GM12875 (cell line): ENCODE data around the gene SRGN.
"Not testable (repeated sequence)": the region's sequence is repeated elsewhere in the genome, so short reads cannot be mapped to it uniquely, and the experiment has no call there.

Experiments
- H3K4me3 ChIP-seq: one replicate; pipeline ENCODE4 v1.5.1; 2011; ENCODE audit warnings: low read depth, low read length, control low read depth
- TF ChIP-seq, protein P1 (sequence below): IDR thresholded peaks from 2 replicates; pipeline ENCODE4 v1.5.1; 2011; ENCODE audit warnings: low read depth, mild to moderate bottlenecking, control low read depth, inconsistent platforms, low read length, moderate library complexity, borderline replicate concordance; ENCODE audit not compliant: insufficient read depth

The SRGN gene

DNA sequence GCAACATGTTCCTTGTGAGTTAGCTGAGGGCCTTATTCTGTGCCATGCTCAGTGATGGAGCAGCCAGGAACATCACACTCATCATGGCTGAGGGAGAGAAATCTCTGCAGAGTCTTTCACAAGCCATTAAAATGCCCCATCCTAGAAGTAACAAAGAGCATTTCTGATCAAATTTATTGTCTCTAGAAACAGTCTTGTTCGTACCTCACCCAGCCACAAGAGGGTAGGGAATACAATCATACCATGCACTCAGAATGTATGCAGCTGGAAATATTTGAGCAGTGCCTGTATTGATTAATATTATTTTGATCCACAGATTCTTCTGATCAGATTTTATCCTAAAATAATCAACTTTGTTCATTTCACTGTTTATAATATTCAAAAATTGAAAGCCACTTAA, 53.4 kb downstream of the SRGN start:
- no peak overlapping the region for H3K4me3 ChIP-seq
- TF ChIP-seq, protein P1, sequence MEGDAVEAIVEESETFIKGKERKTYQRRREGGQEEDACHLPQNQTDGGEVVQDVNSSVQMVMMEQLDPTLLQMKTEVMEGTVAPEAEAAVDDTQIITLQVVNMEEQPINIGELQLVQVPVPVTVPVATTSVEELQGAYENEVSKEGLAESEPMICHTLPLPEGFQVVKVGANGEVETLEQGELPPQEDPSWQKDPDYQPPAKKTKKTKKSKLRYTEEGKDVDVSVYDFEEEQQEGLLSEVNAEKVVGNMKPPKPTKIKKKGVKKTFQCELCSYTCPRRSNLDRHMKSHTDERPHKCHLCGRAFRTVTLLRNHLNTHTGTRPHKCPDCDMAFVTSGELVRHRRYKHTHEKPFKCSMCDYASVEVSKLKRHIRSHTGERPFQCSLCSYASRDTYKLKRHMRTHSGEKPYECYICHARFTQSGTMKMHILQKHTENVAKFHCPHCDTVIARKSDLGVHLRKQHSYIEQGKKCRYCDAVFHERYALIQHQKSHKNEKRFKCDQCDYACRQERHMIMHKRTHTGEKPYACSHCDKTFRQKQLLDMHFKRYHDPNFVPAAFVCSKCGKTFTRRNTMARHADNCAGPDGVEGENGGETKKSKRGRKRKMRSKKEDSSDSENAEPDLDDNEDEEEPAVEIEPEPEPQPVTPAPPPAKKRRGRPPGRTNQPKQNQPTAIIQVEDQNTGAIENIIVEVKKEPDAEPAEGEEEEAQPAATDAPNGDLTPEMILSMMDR = no peak

DNA sequence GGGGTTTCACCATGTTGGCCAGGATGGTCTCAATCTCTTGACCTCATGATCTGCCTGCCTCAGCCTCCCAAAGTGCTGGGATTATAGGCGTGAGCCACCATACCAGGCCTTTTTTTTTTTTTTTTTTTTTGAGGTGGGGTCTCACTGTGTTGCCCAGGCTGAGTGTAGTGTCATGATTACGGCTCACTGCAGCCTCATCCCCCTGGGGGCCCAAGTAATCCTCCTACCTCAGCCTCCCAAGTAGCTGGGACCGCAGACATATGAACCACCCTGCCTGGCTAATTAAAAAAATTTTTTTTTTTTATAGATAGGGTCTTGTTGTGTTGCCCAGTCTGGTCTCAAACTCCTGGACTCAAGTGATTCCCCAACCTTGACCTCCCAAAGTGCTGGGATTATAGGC, 54.2 kb downstream of the SRGN start:
- H3K4me3 ChIP-seq = not testable (repeated sequence)

DNA sequence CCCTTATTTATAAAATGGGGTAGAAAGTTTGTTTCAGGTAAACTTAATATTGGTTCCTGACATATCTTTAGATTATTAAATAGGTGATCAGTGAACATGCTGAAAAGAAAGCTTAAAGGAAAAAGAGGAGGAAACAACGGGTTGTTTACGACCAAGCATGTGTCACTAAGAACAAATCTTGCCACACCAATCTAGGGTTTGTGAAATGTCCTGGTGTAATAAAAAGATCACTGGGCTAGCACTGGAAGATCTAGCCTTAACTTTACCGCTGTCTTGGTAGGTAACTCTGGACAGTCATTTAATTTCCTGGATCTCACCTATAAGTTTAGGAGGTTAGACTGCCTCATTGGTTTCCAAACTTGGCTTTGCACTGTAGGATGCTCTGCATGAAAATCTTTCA, 55.1 kb downstream of the SRGN start:
- TF ChIP-seq, protein P1 = no peak

DNA sequence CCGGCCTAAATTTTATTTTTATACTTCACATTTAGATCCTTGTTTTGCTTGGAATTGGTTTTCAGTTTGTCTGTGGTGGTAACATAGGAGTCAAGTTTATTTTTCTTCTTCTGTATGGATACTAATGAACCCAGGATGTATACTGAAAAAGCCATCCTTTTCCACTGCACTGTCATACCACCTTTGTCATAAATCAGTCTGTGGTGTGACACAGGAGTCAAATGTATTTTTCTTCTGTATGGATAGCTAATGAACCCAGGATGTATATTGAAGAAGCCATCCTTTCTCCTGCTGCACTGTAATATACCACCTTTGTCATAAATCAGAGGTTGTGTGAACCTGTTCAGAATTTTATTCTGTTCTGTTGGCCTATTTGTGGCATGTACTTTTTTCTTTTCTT, 57.4 kb downstream of the SRGN start:
- H3K4me3 ChIP-seq = no peak overlapping the region
- TF ChIP-seq, protein P1 = no peak

More for the DNA sequence above, 55.1 kb downstream of the SRGN start:
- H3K4me3 ChIP-seq = no peak overlapping the region

DNA sequence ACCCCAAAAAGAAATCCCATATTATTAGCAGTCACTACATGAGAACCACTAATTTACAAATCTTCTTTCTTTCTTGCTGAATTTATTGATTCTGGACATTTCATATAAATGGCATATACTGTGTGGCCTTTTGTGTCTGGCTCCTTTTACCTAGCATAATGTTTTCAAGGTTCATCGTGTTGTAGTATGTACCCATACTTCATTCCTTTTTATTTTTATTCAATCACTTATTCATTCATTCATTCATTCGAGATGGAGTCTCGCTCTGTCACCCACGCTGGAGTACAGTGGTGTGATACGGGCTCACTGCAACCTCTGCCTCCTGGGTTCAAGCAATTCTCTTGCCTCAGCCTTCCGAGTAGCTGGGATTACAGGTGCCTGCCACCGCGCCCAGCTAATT, 58.0 kb downstream of the SRGN start:
- no peak overlapping the region for H3K4me3 ChIP-seq
- TF ChIP-seq, protein P1 = no peak

DNA sequence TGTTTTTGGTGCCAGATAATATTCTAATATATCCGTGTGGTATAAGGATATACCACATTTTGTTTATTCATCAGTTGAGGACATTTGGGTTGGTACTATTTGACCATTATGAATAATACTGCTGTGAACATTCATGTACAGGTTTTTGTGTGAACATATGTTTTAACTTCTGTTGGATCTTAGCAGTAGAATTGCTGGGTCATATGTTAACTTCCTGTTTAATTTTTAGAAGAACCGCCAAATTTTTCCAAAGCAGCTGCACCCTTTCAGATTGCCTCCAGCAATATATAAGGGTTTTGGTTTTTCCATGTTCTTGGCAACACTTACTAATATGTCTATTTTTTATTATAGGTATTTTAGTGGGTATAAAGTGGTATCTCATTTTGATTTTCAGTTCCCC, 58.9 kb downstream of the SRGN start:
- H3K4me3 ChIP-seq = no peak overlapping the region
- TF ChIP-seq, protein P1 = no peak

DNA sequence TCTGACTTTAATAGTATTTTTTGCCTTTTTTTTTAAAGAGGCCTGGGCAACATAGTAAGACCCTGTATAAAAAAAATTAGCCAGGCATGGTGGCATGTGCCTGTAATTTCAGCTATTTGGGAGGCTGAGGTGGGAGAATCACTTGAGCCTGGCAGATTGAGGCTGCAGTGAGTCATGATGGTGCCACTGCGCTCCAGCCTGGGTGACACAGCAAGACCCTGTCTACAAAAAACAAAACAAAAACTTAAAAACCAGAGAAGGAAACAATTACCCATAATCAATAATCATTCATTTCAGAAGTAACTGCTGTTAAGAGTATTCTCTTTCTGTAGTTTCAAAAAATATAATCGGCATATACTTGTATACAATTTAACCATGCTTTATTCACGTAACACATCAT, 64.1 kb downstream of the SRGN start:
- H3K4me3 ChIP-seq = no peak overlapping the region
- TF ChIP-seq, protein P1 = no peak

DNA sequence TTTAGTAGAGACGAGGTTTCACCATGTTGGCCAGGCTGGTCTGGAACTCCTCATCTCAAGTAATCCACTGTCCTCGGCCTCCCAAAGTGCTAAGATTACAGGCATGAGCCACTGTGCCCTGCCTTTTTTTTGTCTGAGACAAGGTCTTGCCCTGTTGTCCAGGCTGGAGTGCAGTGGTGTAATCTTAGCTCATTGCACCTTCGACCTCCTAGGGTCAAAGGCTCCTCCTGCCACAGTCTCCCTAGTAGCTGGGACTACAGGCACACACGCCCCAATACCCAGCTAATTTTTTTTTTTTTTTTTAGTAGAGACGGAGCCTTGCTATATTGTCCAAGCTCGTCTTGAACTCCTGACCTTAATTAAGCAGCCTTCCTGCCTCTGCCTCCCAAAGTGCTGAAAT, 65.3 kb downstream of the SRGN start:
- TF ChIP-seq, protein P1 = no peak

More for the DNA sequence above, 65.3 kb downstream of the SRGN start:
- no peak overlapping the region for H3K4me3 ChIP-seq
